Motor neuron (in vitro differentiated cells): ENCODE data around the gene VILL. TPM values are rescaled to one million over a fixed set of nuclear protein-coding genes. Genes with fewer than 3 reads are reported as not detected.
A peak's percentile ranks its signal among the peaks of the same experiment; 100 is the strongest.

Source experiments
- ATAC-seq, 8 experiments: fragments of 200-7000 bp; cut with Tn5 transposase; replicated peaks in 6 of 8; 2 replicates each; pipeline ENCODE4 v1.8.0; 2021; ENCODE audit warnings: mild to moderate bottlenecking in 8 of 8, moderate library complexity in 8 of 8
- H3K27ac ChIP-seq, 2 donors: fragments of 250-450 bp; sonication (Bioruptor Pico); 2 replicates each; pipeline ENCODE4 v1.9.0; 2021; ENCODE audit warnings: antibody characterized with exemption in 2 of 2, mild to moderate bottlenecking in 2 of 2, moderate library complexity in 1 of 2
- H3K4me1 ChIP-seq, 2 donors: fragments of 250-450 bp; sonication (Bioruptor Pico); replicated peaks in 1 of 2; 2 replicates each; pipeline ENCODE4 v1.6.1; 2021; ENCODE audit warnings: antibody characterized with exemption in 2 of 2, mild to moderate bottlenecking in 2 of 2, moderate library complexity in 1 of 2
- H3K4me3 ChIP-seq, 5 donors: fragments of 250-450 bp; sonication (Bioruptor Pico); 2 replicates each; pipeline ENCODE4 v1.9.0; 2021; ENCODE audit warnings: antibody characterized with exemption in 5 of 5, mild to moderate bottlenecking in 5 of 5, moderate library complexity in 4 of 5
- WGBS, 10 experiments: fragments of 450-650 bp; shearing (Covaris generic); methylation state at CpG; one replicate each; pipeline ENCODE4 v1.0.0; 2022; 5-methylcytosine and 5-hydroxymethylcytosine counted together
- in situ Hi-C, 9 experiments: fragments of 400-800 bp; cut with MboI; loops; one replicate each; pipeline ENCODE4 v1.15.0; 2021; ENCODE audit warnings: low sequenced_read_pairs in 9 of 9, low pct_unique_long_range_greater_than_20kb in 2 of 9; ENCODE audit not compliant: unreplicated experiment in 9 of 9
- total RNA-seq, 8 experiments: library from RNA; unstranded; fragments of 300-600 nt; gene quantifications; 2 replicates each; pipeline versions ENCODE4 v1.2.3 to v1.2.4, GENCODE V29; 2022

VILL gene
- total RNA-seq, 8 experiments from 2014 or later = 0.38 to 10.8 (median 1.6) TPM

DNA sequence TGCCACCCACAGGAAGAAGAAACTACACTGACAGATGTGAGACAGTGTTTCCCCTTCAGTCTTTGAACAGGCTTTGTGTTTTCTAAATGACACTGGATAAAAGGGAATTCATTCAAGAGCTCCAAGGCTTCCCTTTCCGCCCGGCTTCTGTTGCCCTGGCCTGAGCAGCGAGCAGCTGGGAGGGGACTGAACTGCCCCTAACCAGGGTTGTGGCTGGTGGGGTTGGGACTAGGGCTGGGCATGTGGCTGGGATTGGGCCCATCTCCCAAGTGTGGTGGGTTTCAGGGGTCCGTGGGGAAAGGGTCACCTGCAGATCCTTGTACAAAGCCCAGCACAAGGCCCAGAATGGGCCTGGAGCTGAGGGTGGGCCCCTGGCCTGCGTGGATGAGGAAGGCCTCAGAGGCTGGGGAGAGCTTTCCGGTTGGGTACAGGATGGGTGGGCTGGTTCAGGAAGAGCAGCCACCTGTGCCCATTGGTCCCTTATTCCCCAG lies 10.4 kb downstream of the VILL start:
- Histone ChIP-seq H3K4me3 (no peak overlapping the region), H3K27ac (no peak overlapping the region), H3K4me1 (peaks cover 19 to 36% of the 10 kb centered on the region in 2 donors)
- 33 to 100% (median 92%) methylated on average over 1 to 3 of the region's 6 CpGs; no CpG with 5 or more reads in 6 of the 10 experiments for WGBS, 10 experiments
- ATAC-seq = no peak
- in situ Hi-C loops = no loop called here

DNA sequence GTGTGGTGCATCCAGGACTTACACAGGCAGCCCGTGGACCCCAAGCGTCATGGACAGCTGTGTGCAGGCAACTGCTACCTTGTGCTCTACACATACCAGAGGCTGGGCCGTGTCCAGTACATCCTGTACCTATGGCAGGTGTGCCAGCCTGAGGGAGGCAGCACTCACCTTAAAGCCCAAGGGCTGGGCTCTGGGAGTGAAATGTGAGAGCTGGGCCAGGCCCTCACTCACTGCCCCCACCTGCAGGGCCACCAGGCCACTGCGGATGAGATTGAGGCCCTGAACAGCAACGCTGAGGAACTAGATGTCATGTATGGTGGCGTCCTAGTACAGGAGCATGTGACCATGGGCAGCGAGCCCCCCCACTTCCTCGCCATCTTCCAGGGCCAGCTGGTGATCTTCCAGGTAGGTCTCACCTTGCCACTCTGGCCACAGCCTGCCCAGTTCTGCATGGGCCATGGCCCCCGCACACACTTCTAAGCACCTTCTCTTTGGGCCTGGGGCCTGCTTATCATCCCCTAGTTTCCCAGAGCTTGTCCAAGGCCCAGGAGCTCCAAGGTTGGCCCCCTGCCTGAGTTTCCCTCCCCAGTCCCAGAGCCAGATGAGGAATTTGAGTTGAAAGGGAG lies 11.0 kb downstream of the VILL start:
- Histone ChIP-seq H3K4me1 (peaks cover 19 to 36% of the 10 kb centered on the region in 2 donors), H3K27ac (no peak overlapping the region), H3K4me3 (no peak overlapping the region)
- no peak for ATAC-seq
- in situ Hi-C loops = no loop called here
- WGBS, 10 experiments = 90 to 100% methylated on average over 1 to 3 of the region's 9 CpGs; no CpG with 5 or more reads in 8 of the 10 experiments

DNA sequence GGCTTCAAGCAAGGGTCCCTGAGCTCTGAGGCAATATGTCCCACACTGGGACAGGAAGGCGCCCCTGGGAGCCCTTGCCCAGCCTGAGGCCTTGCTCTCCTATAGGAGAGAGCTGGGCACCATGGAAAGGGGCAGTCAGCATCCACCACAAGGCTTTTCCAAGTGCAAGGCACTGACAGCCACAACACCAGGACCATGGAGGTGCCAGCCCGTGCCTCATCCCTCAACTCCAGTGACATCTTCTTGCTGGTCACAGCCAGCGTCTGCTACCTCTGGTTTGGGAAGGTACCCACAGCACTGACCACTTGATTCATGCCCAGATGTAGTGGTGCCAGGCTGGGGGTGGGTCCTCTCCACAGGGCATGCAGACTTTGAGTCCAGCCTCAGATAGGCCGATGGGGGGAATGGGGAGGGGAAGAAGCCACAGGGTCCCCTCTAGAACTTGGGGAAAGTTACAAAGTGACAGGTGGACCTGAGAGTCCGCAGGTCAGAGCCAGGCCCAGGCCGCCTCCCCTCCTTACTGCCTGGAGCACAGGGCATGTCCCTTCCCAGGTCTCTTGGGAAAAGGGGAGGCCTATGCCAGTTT lies 11.8 kb downstream of the VILL start:
- in situ Hi-C loops = no loop called here
- peaks cover 19 to 36% of the 10 kb centered on the region in 2 donors for H3K4me1 ChIP-seq
- no peak overlapping the region for H3K27ac ChIP-seq
- no peak overlapping the region for H3K4me3 ChIP-seq
- 80 to 100% (median 100%) methylated on average over 1 of the region's 6 CpGs; no CpG with 5 or more reads in 5 of the 10 experiments for WGBS, 10 experiments
- ATAC-seq = no peak

DNA sequence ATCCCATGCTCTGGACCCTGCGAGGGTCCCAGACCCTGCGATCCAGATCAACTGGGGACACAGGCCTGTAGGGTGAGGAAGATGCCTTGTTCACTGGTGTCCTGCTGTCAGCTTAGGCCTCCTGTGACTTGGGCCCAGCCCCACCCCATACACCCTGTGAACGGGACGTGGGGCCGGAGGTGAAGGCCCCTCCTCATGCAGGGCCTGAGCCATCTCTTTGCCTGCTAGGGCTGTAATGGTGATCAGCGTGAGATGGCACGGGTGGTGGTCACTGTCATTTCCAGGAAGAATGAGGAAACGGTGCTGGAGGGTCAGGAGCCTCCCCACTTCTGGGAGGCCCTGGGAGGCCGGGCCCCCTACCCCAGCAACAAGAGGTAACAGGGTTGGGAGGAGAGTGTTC lies 12.4 kb downstream of the VILL start:
- no peak overlapping the region for H3K4me3 ChIP-seq
- H3K27ac ChIP-seq = no peak overlapping the region
- in situ Hi-C loops = no loop called here
- 80% methylated on average over 1 of the region's 9 CpGs; no CpG with 5 or more reads in 9 of the 10 experiments for WGBS, 10 experiments
- H3K4me1 ChIP-seq = peaks cover 19 to 36% of the 10 kb centered on the region in 2 donors
- no peak for ATAC-seq

DNA sequence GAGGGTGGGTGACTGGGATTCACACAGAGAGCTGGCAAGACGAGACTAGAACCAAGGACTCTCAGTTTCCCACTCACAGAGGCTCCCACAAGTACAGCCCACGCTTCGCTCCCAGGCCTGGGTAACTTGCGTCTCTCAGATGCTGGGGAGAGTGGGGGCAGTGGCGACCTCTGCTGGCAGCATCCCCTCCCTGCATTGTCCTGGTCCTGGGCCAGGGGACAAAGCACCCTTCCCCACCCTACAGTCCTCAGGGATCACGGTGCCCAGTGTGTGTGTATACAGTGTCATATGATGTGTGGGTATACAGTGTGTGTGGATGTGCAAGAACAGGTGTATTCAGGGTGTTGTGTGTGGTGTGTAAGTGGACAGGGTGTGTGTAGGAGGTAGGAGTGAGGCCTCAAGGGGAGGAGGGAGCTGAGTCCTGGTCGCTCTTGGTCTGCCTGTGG lies 12.8 kb downstream of the VILL start:
- ATAC-seq = peak; percentile 10 to 61 (median 44)
- Histone ChIP-seq H3K4me3 (no peak overlapping the region), H3K27ac (no peak overlapping the region), H3K4me1 (peaks cover 19 to 34% of the 10 kb centered on the region in 2 donors)
- 41 to 100% (median 50%) methylated on average over 1 to 6 of the region's 7 CpGs; no CpG with 5 or more reads in 7 of the 10 experiments for WGBS, 10 experiments
- in situ Hi-C loops = no loop called here

DNA sequence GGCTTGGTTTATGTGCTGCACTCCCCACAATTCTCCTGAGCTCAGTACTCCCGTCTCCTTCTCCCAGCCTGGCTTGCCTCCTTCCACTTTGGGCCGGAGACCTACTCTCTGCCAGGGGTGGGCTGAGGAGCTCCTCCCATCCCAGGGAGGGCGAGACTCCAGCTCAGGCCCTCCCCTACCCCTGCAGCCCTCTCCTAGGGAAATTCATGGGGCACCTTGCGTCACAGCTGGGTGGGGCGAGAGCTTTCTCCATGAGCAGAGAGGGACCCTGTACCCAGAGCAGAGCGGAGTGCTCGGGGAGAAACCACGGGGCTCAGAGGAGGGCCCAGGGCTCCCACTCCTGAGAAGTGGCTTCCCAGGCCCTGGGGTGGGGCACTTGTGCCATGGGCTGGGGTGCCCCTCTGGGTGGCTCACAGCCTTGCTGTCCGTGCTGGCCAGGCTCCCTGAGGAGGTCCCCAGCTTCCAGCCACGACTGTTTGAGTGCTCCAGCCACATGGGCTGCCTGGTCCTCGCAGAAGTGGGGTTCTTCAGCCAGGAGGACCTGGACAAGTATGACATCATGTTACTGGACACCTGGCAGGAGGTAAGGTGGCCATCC lies 13.3 kb downstream of the VILL start:
- in situ Hi-C loops = no loop called here
- 38 to 100% (median 83%) methylated on average over 1 to 5 of the region's 11 CpGs; no CpG with 5 or more reads in 3 of the 10 experiments for WGBS, 10 experiments
- no peak overlapping the region for H3K4me3 ChIP-seq
- H3K27ac ChIP-seq = no peak overlapping the region
- peak; percentile 0 to 28 (median 6) for ATAC-seq
- H3K4me1 ChIP-seq = peaks cover 19 to 30% of the 10 kb centered on the region in 2 donors

DNA sequence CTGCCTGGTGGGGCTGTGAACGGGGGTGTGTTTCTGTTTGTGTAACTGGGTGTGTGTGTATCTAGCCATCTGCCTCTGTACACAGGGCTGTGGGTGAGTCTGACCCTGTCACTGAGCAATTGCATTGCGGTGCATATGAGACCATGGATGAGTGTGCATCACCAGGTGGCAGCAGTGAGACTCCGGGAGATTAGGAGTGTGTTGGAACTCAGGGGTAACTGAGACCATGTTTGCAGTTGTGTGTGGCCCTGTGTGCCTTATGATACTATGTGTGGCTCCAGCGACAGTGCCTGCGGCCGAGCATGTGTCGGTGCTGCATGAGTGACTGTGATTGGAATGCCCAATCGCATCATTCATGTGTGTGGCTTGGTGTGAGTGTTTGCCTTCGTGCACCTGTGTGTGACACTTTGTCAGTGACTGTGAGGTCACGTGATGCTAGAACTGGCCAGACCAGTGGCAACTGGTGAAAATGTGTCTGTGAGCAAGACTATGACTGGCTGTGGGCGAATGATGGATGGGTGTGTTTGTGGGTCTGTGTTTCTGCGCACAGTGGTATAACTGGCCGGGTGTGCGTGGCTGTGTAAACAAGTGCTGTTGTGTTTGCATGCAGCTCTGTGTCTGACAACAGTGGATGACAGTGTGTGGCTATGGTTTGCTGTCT lies 14.0 kb downstream of the VILL start:
- in situ Hi-C loops = no loop called here
- Histone ChIP-seq H3K4me1 (peaks cover 14 to 25% of the 10 kb centered on the region in 2 donors), H3K4me3 (no peak overlapping the region), H3K27ac (no peak overlapping the region)
- ATAC-seq = peak; percentile 70 to 80 (median 73)
- 0 to 100% (median 77%) methylated on average over 1 to 6 of the region's 14 CpGs; no CpG with 5 or more reads in 4 of the 10 experiments for WGBS, 10 experiments

DNA sequence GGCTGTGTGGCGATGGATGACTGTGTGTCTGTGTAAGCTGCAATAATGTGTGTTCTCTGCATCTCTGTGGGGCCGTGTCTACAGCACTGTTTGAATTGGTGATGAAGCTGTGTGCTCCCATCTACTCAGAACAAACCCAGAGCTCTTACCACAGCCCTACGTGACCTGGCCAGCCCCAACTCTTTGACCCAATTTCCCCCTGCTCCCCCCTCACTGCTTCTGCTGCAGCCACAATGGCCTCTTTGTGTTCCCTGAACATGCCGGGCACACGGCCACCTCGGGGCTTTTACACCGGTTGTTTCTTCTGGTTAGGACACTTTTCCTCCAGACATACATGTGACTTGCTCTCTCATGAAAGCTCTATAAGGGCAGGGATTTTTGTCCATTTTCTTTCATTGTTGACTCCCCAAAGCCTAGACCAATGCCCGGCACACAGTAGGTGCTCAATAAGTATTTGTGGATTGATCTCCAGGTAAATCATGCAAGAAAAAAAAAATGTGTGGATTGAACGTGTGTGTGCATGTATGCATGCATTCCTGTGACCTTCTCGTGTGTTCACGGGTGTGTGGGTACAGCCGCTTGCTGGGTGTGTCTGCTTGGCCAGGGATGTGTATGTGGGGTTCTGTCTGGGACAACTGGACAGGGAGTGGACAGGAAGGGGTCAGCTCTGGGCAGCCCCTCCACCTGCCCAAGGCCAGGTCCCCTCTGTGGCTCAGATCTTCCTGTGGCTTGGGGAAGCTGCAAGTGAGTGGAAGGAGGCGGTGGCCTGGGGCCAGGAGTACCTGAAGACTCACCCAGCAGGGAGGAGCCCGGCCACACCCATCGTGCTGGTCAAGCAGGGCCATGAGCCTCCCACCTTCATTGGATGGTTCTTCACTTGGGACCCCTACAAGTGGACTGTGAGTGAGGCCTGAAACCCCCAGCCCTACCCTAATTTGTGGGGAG lies 14.8 kb downstream of the VILL start:
- WGBS, 10 experiments = 43 to 90% (median 58%) methylated on average over 2 to 9 of the region's 15 CpGs
- H3K4me3 ChIP-seq = no peak overlapping the region
- ATAC-seq = peak in 5 of 8 experiments; percentile 37 to 59 (median 46)
- no peak overlapping the region for H3K27ac ChIP-seq
- in situ Hi-C loops = no loop called here
- peaks cover 10 to 22% of the 10 kb centered on the region in 2 donors for H3K4me1 ChIP-seq

DNA sequence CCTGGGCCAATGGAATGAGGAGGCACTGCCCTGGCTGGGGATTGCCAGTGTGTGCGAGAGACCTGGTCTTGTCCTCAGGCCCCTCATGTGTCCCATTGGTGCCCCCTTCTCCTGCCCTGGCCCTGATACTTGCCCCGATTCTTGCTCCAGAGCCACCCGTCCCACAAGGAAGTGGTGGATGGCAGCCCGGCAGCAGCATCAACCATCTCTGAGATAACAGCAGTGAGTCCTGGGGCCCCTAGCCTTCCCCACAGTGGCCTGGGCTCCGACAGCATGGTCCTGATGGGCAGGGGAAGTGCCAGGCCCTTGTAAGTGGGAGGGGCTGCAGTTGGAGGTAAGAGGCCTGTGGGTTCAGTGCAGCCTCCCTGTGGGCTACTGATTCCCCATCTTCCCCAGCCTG lies 15.4 kb downstream of the VILL start:
- Histone ChIP-seq H3K27ac (no peak overlapping the region), H3K4me3 (no peak overlapping the region), H3K4me1 (peaks cover 10 to 16% of the 10 kb centered on the region in 2 donors)
- ATAC-seq = no peak
- 92 to 100% (median 100%) methylated on average over 1 to 2 of the region's 5 CpGs; no CpG with 5 or more reads in 7 of the 10 experiments for WGBS, 10 experiments
- in situ Hi-C loops = no loop called here

DNA sequence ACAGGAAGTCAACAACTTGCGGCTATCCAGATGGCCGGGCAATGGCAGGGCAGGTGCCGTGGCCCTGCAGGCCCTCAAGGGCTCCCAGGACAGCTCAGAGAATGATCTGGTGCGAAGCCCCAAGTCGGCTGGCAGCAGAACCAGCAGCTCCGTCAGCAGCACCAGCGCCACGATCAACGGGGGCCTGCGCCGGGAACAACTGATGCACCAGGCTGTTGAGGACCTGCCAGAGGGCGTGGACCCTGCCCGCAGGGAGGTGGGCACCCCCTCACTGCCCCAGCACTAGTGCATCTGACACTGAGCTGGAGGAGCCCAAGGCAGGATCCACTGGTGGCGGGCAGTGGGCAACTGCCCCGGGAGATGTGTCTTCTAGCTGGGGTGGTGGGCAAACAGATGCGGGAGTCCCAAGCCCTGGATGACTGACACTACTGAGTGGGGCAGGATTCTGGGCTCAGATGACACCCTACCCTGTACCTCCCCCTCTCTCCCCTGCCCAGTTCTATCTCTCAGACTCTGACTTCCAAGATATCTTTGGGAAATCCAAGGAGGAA lies 15.9 kb downstream of the VILL start:
- in situ Hi-C loops = no loop called here
- H3K4me1 ChIP-seq = peaks cover 10 to 12% of the 10 kb centered on the region in 2 donors
- no peak for ATAC-seq
- no peak overlapping the region for H3K27ac ChIP-seq
- no peak overlapping the region for H3K4me3 ChIP-seq
- 60 to 100% (median 80%) methylated on average over 1 of the region's 16 CpGs; no CpG with 5 or more reads in 7 of the 10 experiments for WGBS, 10 experiments

DNA sequence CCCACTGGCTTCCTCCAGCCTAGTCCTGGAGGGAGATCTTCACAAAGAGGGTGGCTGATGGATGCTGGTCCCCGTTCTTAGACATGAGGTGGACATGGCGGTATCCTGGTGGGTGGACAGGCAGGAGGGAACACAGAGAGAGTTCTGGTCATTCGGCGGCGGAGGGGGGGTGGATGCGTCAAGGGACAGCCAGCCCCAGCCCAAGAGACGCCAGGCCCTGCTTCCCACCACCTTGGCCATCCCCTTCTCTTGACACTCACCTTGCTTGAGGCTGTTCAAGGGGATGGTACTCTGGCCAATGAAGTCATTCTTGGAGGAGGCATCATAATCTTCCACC lies 17.1 kb downstream of the VILL start:
- 80 to 100% methylated on average over 1 of the region's 7 CpGs; no CpG with 5 or more reads in 8 of the 10 experiments for WGBS, 10 experiments
- Histone ChIP-seq H3K4me1 (peaks cover 10 to 12% of the 10 kb centered on the region in 2 donors), H3K4me3 (no peak overlapping the region), H3K27ac (no peak overlapping the region)
- in situ Hi-C loops = no loop called here
- ATAC-seq = no peak

DNA sequence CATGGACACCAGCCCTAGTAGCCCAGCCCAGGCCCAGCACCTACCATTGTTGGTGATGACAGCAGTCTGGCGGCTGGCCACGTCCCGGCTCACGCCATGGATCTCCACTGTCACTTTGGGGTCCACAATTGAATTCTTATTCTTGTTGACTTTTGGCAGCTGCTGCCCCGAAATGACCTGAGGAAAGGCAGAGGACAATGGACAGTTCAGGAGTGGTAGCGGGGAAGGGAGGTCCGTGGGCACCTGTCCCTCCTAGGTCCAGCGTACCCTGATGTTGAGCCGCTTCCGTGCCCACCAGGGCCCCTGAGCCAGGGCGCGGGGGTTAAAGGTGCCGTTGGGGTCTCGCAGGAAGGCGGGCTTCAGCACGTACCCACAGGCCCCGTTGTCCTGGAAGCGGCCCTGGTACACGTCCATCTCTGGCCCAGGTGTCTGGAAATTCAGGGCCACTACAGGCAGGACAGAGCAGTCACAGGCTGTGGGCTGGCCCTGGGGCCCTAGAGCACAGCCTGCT lies 17.7 kb downstream of the VILL start:
- no peak overlapping the region for H3K27ac ChIP-seq
- H3K4me1 ChIP-seq = peaks cover 10 to 12% of the 10 kb centered on the region in 2 donors
- WGBS, 10 experiments = 80 to 92% (median 90%) methylated on average over 1 to 7 of the region's 19 CpGs; no CpG with 5 or more reads in 6 of the 10 experiments
- in situ Hi-C loops = no loop called here
- ATAC-seq = no peak
- no peak overlapping the region for H3K4me3 ChIP-seq
